ENCODE data around the gene SPTSSA. TPM values are rescaled to one million over a fixed set of nuclear protein-coding genes. Genes with fewer than 3 reads are reported as not detected.

Gene SPTSSA
- polyA plus RNA-seq, 1 of the 3 experiments (the other 2 are of a cell fraction): 39.5 TPM

DNA sequence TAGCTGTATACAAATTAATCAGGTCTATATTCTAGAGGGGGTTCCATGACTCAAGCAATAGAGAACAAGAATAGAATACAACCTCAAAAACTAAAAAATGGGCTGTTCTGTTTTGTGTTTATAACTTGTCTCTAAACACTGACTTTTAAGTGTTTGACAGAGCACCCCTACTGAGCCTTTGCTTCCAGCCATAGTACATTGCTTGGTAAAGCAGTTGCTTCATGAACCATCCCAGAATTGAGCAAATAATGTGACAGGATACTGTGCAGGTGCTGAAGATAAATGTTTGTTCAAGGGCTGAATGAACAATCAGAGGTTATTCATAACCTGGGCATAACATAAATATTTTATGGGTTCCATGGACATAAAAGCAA, 11.5 kb downstream of the SPTSSA start:
- Histone ChIP-seq H3K27me3 (ENCODE audit: insufficient read depth) (no peaks in the 10 kb centered on the region), H3K4me3 (ENCODE audit: low read depth in 2 of 2, low read length in 1 of 2) (no peak overlapping the region), H3K36me3 (replicated peaks in 1 of 2; ENCODE audit: control insufficient read depth in 1 of 2, insufficient read depth in 2 of 2, low read length in 1 of 2) (peaks cover 8 to 17% of the 10 kb centered on the region in 2 experiments), H3K4me2 (no peak overlapping the region), H3K9ac (no peak overlapping the region), H3K27ac (ENCODE audit: low read depth in 2 of 2, low read length in 1 of 2) (no peak overlapping the region), H3F3A (replicated peaks; ENCODE audit: insufficient read depth) (no peaks in the 10 kb centered on the region), H3K4me1 (ENCODE audit: control insufficient read depth in 1 of 2, insufficient read depth in 2 of 2, low read depth in 1 of 2, low read length in 1 of 2) (peaks cover 0 to 5% of the 10 kb centered on the region in 2 experiments; a peak in 1 of 4 replicates), H3K9me2 (no peaks in the 10 kb centered on the region), H2AFZ (ENCODE audit: low read depth) (no peak overlapping the region), H3K79me2 (ENCODE audit: insufficient read depth) (peaks cover 98% of the 10 kb centered on the region), H3K9me3 (no peaks in the 10 kb centered on the region), H4K20me1 (ENCODE audit: insufficient read depth) (0 out of 2 replicates have a peak, but pooled peaks cover 6% of the 10 kb centered on the region)
- no peak for TF ChIP-seq GABPA (IDR thresholded peaks at IDR 0.05; ENCODE audit: low read depth)
- no peak for TF ChIP-seq RFX5 (IDR thresholded peaks at IDR 0.05; ENCODE audit: low read length)
- no peak for TF ChIP-seq EZH2phosphoT487 (IDR thresholded peaks at IDR 0.05; ENCODE audit: borderline replicate concordance, low read depth)
- no peak for TF ChIP-seq SIN3A (IDR thresholded peaks at IDR 0.05; ENCODE audit: borderline replicate concordance, low read depth, low read length)
- ChIA-PET CTCF (interaction anchor here (1.0 to 1.5 kb wide), 3 partner anchors 10 to 119 kb away, joined by 3 to 4 read pairs (median 3); no protein-coding TSS in a partner anchor), POLR2A (no interaction called here)
- no peak for DNase-seq

DNA sequence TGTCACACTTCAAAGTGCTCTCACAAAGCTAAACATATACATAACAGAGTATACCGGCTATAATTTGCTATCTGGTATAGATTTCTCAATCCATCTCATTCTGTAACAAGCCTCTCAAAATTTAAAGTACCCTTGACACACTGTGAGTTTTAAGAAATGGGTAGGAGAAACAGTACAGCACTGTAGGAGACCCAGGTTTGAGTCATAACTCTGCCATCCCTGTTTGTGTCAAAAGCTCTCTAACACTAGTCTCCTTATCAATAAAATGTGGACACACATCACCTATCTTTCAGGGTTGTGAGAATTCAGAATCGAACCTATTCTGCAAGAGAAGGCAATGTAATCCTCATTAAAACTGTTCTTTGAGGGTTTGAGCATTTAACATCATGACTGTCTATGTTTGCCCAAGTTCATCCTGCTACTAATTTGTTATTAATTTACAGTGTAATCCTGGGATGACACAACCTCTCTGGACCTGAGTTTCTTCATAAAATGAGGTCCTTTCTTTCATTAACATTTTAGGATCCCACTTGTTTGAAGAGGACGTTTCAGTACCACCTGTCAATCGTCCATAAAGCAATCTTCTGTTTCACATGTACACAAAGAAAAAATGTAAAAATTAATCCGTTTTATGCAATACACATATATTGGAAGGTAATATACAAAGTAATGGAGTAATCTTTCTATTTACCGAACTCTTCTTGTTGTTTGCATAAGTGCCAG, 12.1 kb downstream of the SPTSSA start:
- CTCF ChIA-PET: interaction anchor here (1.0 kb wide), 1 partner anchor 118 kb away, joined by 3 read pairs; no protein-coding TSS in a partner anchor
- no peaks in the 10 kb centered on the region for H3K27me3 ChIP-seq (ENCODE audit: insufficient read depth)
- peaks cover 0 to 5% of the 10 kb centered on the region in 2 experiments; a peak in 1 of 4 replicates for H3K4me1 ChIP-seq (ENCODE audit: control insufficient read depth in 1 of 2, insufficient read depth in 2 of 2, low read depth in 1 of 2, low read length in 1 of 2)
- no peaks in the 10 kb centered on the region for H3F3A ChIP-seq (replicated peaks; ENCODE audit: insufficient read depth)
- no peak overlapping the region for H3K9ac ChIP-seq
- H3K4me2 ChIP-seq: no peak overlapping the region
- no peak overlapping the region for H2AFZ ChIP-seq (ENCODE audit: low read depth)
- H3K9me2 ChIP-seq: no peaks in the 10 kb centered on the region
- no peak overlapping the region for H3K27ac ChIP-seq (ENCODE audit: low read depth in 2 of 2, low read length in 1 of 2)
- no peak for TF ChIP-seq TAF1 (IDR thresholded peaks at IDR 0.05; ENCODE audit: borderline replicate concordance, low read depth, low read length)
- no peak for TF ChIP-seq MEF2A (IDR thresholded peaks at IDR 0.05; ENCODE audit: borderline replicate concordance, low read depth)
- no peak for TF ChIP-seq TCF12 (IDR thresholded peaks at IDR 0.05)
- no peak for TF ChIP-seq FOXM1 (IDR thresholded peaks at IDR 0.05; ENCODE audit: low read depth)
- TF ChIP-seq USF2 (IDR thresholded peaks at IDR 0.05; ENCODE audit: borderline replicate concordance, low read depth, low read length): no peak
- TF ChIP-seq FOSL2 (IDR thresholded peaks at IDR 0.05; ENCODE audit: borderline replicate concordance, low read depth): no peak
- no peak for TF ChIP-seq NRF1 (IDR thresholded peaks at IDR 0.05; ENCODE audit: low read depth, low read length)
- TF ChIP-seq, protein P1, sequence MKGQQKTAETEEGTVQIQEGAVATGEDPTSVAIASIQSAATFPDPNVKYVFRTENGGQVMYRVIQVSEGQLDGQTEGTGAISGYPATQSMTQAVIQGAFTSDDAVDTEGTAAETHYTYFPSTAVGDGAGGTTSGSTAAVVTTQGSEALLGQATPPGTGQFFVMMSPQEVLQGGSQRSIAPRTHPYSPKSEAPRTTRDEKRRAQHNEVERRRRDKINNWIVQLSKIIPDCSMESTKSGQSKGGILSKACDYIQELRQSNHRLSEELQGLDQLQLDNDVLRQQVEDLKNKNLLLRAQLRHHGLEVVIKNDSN (IDR thresholded peaks at IDR 0.05; ENCODE audit: borderline replicate concordance, low read depth): no peak
- TF ChIP-seq, protein P2, sequence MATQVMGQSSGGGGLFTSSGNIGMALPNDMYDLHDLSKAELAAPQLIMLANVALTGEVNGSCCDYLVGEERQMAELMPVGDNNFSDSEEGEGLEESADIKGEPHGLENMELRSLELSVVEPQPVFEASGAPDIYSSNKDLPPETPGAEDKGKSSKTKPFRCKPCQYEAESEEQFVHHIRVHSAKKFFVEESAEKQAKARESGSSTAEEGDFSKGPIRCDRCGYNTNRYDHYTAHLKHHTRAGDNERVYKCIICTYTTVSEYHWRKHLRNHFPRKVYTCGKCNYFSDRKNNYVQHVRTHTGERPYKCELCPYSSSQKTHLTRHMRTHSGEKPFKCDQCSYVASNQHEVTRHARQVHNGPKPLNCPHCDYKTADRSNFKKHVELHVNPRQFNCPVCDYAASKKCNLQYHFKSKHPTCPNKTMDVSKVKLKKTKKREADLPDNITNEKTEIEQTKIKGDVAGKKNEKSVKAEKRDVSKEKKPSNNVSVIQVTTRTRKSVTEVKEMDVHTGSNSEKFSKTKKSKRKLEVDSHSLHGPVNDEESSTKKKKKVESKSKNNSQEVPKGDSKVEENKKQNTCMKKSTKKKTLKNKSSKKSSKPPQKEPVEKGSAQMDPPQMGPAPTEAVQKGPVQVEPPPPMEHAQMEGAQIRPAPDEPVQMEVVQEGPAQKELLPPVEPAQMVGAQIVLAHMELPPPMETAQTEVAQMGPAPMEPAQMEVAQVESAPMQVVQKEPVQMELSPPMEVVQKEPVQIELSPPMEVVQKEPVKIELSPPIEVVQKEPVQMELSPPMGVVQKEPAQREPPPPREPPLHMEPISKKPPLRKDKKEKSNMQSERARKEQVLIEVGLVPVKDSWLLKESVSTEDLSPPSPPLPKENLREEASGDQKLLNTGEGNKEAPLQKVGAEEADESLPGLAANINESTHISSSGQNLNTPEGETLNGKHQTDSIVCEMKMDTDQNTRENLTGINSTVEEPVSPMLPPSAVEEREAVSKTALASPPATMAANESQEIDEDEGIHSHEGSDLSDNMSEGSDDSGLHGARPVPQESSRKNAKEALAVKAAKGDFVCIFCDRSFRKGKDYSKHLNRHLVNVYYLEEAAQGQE (IDR thresholded peaks at IDR 0.05; ENCODE audit: low read depth, low read length): no peak
- TF ChIP-seq RFX5 (IDR thresholded peaks at IDR 0.05; ENCODE audit: low read length): no peak
- no peak for TF ChIP-seq ELF1 (IDR thresholded peaks at IDR 0.05)
- TF ChIP-seq MAX (IDR thresholded peaks at IDR 0.05; ENCODE audit: low read depth): no peak
- TF ChIP-seq, protein P3, sequence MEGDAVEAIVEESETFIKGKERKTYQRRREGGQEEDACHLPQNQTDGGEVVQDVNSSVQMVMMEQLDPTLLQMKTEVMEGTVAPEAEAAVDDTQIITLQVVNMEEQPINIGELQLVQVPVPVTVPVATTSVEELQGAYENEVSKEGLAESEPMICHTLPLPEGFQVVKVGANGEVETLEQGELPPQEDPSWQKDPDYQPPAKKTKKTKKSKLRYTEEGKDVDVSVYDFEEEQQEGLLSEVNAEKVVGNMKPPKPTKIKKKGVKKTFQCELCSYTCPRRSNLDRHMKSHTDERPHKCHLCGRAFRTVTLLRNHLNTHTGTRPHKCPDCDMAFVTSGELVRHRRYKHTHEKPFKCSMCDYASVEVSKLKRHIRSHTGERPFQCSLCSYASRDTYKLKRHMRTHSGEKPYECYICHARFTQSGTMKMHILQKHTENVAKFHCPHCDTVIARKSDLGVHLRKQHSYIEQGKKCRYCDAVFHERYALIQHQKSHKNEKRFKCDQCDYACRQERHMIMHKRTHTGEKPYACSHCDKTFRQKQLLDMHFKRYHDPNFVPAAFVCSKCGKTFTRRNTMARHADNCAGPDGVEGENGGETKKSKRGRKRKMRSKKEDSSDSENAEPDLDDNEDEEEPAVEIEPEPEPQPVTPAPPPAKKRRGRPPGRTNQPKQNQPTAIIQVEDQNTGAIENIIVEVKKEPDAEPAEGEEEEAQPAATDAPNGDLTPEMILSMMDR (IDR thresholded peaks at IDR 0.05): no peak
- TF ChIP-seq EP300 (IDR thresholded peaks at IDR 0.05; ENCODE audit: borderline replicate concordance in 1 of 2, low read depth in 1 of 2, low read length in 1 of 2): no peak
- 0 out of 2 replicates have a peak, but pooled peaks cover 6% of the 10 kb centered on the region for H4K20me1 ChIP-seq (ENCODE audit: insufficient read depth)
- H3K36me3 ChIP-seq (replicated peaks in 1 of 2; ENCODE audit: control insufficient read depth in 1 of 2, insufficient read depth in 2 of 2, low read length in 1 of 2): peaks cover 5 to 14% of the 10 kb centered on the region in 2 experiments
- H3K4me3 ChIP-seq (ENCODE audit: low read depth in 2 of 2, low read length in 1 of 2): no peak overlapping the region
- H3K79me2 ChIP-seq (ENCODE audit: insufficient read depth): peaks cover 96% of the 10 kb centered on the region
- no peaks in the 10 kb centered on the region for H3K9me3 ChIP-seq
- DNase-seq: no peak
- 83% methylated on average over 6 of the region's 6 CpGs for whole genome bisulfite sequencing (ENCODE audit: low lambda C conversion rate)
- POLR2A ChIA-PET: no interaction called here

All from SK-N-SH (cell line).